CD4-positive, alpha-beta T cell treated with Interleukin-21 for 1 hour (primary cell): ENCODE data around the gene ZNF516.

Experiments
- DNase-seq: peaks from one replicate; pipeline ENCODE4 v3.0.0-alpha.2; 2020

Gene ZNF516

DNA sequence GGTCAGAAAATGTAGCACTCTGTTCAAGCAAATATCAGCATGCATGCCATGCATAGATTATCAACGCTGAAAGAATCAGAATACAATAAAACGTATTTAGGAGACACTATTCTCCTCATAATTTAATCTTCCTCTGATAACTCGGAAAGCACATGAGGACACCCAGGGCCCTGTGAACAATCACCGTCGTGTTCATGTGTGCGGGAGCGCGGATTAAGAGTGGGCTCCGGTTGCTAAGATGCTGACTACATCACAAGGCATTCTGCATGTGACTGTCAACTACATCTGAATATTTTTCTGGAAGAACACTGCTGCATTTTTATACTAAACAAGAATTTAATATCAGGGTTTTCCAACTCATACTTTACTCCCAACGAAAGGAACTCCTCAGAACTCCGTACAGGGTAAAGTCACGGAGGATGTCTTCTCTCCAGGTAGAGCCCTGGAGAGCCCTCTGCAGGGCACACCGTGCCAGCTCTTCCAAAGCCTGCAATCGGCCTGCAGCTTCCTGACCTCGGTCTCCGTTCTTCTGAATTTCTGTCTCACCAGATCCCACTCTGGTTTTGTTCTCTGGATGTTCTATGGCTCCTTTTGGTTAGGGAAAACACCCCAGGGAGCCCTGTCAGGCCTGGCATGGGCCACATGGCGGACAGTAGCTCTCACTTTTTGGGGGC, 59.6 kb downstream of the ZNF516 start:
- no peak for DNase-seq

DNA sequence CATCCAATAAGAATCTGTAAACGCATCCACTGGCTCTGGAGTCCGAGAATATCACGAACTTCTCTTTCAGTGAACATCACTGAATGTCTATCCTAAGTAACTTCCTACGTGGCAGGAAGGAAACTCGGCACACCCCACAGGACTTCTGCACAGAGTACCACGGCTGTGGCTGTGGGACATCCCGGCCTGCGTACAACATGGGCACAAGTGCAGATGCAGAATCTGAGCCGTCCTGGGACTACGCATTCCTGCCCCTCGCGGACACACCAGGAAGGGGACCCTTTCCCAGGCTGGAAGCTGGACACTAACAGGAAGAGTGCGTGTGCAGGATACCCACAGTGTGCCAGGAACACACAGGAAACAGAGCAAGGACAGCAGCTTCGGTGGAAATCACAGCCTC, 60.6 kb downstream of the ZNF516 start:
- no peak for DNase-seq

DNA sequence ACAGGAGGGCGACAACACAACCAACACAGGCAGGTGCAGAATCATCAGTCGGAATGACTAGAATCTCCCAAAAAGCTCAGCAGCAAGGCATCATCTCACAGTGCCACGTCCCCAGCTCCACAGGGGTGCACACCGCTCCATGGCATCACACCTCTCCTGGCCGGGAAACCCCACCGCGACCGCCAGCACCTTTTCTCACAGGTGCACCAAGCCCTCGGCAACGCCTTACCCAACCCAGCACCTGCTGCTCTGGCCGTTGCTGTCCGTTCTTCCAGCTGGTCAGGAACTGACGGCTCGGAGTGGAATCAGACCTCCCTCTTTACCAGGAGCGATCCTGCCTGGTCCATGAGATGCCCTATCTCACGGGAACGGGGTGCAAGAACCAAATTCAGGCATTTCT, 61.3 kb downstream of the ZNF516 start:
- no peak for DNase-seq

DNA sequence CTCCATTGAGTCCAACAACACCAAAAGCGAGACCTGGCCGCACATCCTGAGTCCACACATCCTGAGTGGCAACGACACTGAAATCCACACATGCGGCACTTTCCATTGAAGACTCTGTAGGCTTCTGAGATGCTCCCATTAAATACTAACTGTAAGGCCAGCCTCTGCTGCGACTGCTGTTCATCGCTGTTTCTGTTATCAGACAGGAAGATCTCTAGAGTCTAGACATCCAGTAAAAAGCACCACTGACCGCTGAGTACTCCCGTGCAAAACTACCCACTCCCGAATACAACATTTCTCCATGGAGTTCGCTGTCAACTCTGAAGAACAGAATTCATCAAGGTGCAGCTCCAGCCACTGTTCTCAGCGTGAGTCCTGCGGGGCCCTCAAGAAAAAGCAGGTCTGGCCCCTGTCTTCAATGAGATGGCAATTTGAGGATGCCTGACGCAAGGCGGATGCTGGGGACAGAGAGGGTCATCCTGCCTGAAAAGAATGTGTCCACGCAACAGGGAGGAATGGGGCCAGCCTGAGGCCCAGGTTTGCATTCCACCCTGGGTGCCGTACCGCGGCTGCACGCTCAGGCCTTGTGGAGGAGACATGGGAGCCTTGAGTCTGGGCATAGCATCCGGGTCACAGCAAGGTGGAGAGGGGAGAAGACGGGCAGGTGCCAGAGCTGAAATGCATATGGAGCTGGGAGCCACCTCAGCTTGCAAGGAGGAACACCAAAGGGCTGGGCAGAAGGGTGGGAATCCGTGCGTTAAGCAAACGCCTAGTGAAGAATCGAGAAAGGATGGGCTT, 61.9 kb downstream of the ZNF516 start:
- no peak for DNase-seq

DNA sequence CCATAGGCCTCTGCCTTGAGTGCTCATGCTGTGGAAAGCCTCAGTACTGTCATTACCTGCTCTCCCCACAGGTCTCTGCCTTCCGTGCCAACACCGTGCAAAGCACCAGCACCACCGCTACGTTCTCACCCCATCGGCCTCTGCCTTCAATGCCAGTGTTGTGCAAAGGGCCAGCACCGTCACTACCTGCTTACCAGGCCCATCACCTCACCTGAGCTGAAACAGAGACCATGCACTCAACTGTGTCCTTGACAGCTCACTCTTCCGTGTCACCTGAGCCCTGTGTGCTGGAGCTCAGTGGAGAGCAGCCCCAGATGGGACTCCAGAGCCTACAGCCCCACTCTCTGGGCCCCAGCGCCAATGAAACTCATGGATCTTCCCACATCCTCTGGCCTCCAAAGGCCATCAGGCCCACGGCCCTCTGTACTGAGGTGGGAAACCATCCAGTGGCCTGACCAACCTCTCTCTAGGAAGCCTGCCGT, 62.7 kb downstream of the ZNF516 start:
- DNase-seq: no peak

DNA sequence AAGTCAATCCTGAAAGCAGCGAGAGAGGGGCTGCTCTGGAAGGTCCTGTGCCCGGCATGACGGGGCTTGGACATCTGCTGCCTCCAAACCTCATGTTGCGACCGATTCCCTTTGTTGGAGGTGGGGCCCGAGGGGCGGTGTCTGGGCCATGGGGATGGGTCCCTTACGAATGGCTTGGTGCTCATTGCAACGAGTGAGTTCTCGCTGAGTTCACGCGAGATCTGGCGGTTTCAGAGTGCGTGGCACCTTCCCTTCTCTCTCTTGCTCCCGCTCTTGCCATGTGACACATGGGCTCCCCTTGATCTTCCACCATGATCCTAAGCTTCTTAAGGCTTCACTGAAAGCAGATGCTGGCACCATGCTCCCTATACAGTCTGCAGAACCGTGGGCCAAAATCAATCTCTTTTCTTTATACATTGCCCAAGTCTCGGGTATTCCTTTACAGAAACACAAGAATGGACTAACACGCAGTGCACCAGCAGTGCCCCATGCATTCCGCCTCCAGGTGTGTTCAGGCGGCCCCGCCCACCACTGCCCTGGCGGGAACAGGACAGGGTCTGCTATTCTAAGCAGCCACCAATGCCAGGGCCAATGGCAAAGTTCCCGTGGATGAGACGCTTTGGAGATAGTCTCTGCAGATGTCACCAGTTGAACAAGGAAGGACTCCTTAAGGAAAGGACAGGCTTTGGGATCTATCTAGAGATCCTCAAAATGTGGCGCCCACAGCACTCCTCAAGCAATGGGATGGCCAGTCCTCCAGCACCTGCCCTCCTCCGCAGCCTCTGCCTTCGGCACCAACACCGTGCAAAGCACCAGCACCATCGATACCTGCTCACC, 63.4 kb downstream of the ZNF516 start:
- no peak for DNase-seq

DNA sequence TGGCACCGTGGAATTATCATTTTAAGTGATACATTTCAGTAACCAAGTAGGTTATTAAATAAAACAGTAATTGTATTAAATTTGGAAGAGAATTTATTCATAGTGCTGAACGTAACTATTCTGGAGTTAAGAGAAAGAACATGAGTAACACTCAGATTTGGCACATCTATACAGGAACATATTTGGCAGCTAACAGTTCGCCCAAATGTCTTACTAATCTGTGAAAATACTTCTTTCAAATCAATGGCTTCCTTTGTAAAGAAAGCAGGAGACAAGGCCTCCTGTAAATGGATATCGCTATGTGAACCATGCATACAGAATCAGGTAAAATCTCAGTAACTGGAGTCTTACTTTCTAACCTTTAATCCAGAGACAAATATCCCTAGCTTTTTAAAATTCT, 64.4 kb downstream of the ZNF516 start:
- no peak for DNase-seq

DNA sequence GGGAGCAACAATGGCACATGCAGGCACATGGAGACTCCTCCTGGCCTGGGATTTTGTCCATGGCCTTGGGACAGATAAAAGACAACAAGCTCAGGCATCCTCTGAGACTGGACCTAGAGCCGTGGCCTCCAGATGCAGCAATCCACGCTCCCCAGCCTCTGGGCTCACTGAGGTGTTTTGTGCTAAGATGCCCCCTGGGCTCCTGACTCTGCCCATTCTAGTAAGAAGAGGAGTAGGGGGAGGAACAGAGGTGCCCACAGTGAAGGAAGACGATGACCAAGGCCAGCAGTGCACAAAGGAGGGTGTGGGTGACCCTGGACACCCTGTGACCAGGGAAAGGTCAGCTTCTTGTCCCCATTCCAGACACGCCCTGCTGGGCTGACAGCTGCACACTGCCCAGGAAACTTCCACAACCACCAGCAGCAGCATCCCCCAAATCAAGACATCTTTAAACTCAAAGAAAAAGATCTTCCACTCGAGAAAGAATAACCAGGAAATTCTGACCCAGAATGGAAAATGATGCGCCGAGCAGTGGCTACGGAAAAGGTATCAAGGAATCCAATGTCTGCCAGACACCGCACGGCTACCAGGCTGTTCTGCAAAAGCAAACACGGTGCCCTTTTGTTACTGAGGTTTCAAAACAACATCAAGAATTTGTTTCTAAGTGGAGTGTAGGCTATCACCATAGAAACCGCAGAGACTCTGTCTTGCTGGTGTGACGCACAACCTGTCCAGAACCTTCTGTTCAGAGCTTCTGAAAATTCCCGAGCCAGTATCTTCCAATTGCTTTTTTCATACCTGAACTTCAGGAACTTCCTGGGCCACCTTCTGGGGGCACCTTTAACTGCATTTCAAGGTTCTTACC, 65.5 kb downstream of the ZNF516 start:
- no peak for DNase-seq

DNA sequence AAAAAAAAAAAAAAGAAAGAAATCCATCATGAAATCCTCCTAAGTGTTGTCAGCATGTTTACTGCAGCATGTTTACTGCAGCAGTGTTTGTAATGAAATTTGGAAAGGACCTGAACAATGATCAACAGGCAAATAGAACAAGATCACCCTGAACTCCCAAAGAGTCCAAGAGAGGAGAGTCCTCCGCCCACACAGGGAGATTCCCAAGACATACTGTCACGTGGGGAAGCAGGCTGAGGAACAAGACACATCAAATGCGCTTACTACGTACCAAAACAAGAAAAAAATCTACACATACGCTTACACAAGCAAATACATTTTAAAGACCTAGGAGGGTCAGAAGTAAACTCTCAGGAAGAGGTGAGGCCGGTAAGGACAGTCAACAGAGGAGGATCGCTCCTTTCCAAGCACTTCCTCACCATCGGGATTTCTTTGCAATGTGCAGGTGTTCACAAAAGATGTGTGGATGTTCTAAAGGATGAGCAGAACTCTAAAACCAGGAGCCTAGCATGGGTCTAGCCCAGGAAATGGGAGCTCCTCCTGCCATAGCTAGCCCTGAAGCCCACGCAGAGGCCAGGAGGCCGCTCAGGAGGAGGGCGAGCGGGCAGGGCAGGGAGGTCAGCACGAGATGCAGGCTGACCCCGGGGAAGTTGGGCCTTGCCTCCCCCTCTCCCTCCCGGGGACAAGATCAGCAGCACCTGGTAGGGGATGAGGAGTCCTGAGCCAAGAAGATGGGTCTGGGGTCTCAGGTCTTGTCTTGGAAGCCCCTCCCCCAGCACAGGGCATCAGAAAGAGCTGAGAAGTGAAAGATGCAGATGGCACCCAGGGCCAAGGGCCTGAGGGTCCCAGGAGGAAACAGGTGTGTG, 66.4 kb downstream of the ZNF516 start:
- no peak for DNase-seq

DNA sequence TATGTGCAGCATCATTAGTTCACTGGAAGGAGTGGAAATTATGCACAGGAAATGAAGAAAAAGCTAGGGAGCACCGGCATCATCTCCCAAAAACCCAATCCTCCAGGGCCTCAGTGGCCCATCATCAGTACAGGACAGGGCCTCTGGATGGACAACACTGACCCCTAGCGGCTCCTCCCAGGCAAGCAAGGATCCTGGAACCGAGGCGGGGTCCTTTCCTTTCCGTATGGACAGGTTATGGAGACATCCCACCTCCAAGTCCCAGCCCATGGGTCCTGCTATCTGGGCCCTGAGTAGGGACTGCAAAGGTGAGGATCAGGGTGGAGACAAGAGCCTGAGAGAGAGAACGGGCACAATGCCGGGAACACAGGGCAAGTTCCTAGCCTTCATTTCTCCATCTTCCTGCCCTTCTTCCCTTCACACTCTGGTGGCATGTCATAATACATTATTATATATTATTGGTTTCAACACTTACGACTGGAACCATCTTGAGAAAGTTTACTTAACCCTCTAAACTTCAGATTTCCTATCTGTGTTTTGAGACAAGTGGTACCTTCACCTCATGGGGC, 68.2 kb downstream of the ZNF516 start:
- no peak for DNase-seq

DNA sequence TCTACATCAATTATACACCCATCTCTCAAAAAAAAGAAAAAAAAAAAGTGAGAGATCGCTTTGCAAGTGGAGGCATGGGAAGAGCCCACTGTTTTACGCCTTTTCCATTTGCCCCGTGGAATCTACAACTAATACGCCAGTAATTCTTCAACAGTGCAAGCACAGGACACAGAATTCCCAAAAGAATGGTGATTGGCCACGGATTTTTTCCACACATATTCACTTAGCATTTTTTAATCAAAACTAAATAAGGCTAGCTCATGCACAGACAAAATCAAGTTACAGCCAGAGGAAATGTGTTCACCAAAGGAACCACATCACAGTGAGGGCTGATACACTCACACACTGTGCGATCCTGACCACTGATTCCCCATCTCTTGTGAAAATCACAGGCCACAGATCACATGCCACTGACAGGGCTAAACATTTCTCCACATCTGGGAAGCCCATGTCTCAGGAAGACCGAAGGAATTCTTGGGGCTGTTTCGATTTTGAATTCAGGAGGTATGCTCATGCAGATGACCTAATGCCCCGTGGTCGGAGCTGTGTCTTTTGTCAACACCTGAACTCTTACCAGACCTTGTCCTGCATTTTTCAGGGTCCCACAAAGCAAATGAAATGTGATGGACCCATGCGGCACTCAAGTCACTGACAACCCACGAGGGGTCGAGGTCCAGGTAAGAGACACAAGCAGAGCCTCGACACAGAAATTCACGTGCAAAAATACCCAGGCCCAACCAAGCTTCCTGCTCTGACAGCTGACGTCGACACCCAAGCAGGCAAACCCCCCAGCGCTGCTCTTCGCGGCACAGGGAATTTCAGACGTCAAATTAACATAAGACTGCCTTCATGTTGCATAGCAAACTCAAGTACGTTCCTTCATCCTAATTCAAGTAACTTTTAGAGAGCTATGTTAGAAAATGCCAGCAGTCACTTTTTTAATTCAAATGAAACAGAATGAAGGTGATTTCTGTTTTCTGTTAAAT, 69.6 kb downstream of the ZNF516 start:
- DNase-seq: no peak

DNA sequence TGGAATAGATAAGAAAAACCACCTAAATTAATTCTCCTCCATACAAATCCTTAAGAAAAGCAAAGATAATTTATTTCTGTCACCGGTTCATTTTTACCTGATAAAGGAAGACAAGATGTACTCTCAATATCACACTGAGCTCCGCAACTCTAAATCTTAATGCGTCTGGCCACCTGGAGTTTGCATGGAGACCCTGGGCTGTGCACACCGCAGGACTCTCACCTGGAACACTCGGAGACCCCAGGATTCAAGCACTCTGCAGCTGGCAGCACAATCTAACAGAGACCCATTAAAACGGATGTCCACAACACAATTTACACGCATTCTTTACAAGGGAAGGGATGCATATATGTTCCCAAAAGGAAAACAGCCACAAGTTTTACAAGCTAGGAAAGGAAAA, 72.2 kb downstream of the ZNF516 start:
- DNase-seq: no peak

DNA sequence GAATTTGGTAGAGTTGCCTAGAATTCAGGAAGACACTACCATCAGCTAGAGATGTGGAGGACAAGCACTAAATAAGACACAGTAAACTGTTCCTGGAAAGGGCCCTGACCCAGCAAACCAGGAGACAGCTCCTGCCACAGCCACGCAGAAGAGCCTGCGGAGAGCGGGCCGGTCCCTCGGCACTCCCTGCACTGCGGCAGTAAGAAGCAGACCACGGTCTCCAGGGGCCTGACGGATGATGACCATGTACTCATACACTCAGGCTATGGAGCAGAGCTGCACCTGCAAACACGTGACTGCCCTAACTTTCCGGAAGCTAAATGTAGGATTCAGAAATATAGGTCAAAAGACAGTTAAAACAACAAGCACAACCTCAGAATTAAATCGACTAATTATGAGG, 72.9 kb downstream of the ZNF516 start:
- DNase-seq: no peak

DNA sequence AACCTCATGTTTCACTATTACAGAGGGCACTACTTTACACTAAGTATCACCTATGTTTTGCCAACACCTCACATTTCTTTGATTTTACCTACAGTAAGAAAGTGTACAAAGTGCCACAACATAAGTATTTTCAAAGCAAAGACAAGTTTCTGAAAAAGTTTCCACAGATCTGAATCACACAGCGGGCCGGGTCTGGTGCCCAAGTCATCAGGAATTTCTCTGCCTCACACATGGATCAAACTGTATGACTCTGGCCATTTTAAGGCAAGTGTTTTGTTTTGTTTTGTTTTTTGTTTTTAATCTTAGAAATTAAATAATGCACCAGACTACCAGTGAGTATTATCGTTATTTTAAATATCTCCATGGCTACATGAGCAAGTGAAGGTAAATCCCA, 73.4 kb downstream of the ZNF516 start:
- DNase-seq: no peak

DNA sequence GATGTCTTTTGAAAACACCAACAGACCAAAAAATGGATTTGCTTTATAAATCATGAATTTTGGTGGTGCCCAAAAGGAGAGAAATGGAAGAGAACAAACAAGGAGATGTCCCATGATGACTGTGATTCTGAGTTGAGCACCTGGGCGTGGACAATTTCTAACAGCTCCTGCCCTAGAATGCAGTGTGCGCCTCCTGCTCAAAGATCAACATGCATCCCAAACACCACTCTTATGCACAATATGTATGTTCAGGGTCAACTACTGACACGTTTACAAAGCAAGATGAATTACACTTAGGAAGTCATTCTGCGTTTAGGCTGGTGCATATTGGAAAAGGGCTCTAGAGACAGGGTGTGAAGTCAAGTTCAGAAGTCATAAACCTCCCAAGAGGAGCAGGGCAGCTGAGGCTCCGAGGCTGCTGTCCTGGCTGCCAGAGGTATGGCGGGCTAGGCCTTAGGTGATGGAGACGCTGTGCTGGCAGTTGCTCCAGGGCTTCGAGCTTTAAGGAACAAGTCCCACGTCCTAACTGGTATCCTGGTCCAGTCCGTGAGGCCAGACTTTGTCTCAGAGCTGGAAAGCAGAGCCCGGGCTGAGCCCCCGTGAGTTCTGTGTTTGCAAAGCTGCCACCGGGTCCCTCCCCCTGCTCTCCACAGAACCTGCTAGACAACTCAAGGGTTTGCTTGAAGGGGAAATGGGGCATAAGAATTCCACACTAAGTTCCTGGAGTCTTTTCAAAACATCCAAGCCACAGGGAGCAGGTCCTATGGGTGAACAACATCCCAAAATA, 74.0 kb downstream of the ZNF516 start:
- DNase-seq: no peak

DNA sequence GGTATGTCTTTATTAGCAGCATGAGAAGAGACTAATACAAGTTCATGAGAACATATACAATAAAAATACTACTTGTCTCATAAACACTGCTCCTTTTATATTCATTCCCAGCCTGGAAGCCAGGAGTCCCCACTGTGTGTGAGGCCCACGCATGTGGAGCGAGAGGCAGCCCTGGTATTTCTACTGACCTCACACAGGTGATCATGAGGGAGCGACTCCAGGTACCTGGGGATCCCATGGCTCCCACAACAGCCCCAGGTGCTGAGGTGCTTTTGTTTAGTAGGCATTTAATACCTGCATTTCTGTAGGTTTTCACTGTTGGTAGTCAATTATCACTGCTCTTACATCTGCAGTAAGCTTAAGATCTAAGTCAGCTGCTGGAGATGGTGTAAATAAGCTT, 75.2 kb downstream of the ZNF516 start:
- DNase-seq: no peak

DNA sequence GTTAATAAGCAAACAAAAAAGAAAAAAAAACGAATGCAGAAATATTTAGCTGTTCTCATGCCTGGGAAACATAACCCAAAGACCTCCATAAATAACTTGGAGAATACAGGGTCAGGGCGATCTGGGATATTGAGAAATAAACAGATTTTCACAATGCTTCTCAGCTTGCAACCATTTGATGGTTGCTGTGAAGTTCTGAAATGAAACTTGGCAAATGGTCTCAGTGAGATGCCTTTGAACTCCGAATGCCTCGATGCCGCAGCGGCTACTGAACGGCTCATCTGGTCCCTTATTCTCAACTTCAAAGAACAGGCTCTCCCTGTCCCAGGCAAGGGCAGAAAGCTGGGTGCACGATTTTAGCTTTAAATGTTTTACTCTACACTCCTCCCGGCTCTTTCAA, 78.1 kb downstream of the ZNF516 start:
- no peak for DNase-seq

DNA sequence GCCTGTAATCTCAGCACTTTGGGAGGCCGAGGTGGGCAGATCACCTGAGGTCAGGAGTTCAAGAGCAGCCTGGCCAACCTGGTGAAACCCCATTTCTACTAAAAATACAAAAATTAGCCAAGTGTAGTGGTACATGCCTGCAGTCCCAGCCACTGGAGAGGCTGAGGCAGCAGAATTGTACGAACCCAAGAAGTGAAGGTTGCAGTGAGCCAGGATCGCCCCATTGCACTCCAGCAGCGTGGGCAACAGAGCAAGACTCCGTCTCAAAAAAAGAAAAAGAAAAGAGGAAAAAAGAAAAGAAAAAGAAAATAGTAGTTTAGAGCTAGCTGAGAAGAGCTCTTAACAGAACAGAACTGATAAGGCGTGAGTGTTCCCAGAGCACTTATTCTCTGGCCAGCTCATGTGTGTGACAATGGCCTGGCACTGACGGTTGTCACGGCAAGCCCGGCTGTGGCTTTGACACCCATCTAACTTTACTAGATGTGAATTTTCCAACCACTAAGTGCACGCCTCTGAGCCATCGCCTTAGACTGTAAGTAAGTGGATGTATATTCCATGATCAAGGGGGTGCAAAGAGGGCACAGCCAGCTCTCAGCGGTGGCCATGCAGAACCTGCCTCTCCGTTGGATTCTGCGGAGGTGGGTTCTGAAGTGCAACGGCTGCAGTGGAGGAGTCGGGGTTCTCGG, 80.0 kb downstream of the ZNF516 start:
- no peak for DNase-seq
